ENCODE measurements around the gene ANKUB1.

DNA sequence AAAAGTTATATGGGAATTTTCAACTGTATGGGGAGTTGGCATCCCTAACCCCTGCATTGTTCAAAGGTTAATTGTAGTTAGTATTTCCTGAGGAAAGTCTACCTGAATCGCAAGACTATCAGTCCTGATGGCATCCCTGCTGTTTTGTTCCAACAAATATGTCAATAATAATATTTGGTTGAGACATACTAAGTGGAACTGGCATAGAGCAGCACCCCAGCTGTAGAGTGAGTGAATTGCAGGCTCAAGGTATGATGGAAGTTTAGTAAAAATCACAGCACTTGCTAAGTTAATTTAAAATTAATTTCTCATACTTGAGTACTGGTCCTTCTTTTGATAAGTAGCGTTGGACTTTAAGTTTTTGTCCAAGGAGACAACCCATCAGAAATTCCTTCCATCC, 22.1 kb downstream of the ANKUB1 start:
- TF ChIP-seq, protein P1, sequence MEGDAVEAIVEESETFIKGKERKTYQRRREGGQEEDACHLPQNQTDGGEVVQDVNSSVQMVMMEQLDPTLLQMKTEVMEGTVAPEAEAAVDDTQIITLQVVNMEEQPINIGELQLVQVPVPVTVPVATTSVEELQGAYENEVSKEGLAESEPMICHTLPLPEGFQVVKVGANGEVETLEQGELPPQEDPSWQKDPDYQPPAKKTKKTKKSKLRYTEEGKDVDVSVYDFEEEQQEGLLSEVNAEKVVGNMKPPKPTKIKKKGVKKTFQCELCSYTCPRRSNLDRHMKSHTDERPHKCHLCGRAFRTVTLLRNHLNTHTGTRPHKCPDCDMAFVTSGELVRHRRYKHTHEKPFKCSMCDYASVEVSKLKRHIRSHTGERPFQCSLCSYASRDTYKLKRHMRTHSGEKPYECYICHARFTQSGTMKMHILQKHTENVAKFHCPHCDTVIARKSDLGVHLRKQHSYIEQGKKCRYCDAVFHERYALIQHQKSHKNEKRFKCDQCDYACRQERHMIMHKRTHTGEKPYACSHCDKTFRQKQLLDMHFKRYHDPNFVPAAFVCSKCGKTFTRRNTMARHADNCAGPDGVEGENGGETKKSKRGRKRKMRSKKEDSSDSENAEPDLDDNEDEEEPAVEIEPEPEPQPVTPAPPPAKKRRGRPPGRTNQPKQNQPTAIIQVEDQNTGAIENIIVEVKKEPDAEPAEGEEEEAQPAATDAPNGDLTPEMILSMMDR (IDR thresholded peaks at IDR 0.05; ENCODE audit: insufficient read depth, low read length, poor library complexity, severe bottlenecking) = no peak
- no peak for TF ChIP-seq EZH2phosphoT487 (conservative IDR thresholded peaks at IDR 0.05; ENCODE audit: low read length)
